GM12874 (cell line): ENCODE results near the gene ZIC1.

ENCODE experiments used
- TF ChIP-seq, protein P1 (sequence below): IDR thresholded peaks from 2 replicates; pipeline ENCODE4 v1.5.1; 2011; ENCODE audit warnings: low read depth, mild to moderate bottlenecking, control low read depth, low read length, moderate library complexity; ENCODE audit not compliant: insufficient read depth

Gene ZIC1

DNA sequence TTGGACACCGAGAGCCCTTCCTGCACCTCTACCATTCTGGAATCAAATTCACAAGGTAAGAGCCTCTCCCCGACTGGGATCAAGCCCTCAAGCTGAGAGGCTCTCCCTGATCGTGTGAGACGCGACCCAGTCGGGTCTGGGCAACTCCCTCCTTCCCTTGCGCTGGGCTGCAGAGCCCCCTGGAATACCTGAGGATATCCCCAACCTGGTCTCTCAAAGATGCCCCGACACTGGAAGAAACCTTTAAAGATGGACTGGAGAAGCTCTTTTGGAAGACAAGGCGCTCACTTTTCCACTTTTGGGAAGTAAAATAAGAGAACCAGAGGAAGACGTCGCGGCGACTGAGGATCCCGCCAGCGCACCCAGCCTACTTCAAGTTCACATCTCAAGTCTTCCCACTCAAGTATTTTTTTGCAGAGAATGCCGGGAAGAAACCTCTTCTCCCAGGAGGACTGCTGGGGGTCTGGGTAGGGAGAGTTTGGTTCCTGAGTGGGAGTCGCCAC is 36.6 kb upstream of the ZIC1 start:
- TF ChIP-seq, protein P1, sequence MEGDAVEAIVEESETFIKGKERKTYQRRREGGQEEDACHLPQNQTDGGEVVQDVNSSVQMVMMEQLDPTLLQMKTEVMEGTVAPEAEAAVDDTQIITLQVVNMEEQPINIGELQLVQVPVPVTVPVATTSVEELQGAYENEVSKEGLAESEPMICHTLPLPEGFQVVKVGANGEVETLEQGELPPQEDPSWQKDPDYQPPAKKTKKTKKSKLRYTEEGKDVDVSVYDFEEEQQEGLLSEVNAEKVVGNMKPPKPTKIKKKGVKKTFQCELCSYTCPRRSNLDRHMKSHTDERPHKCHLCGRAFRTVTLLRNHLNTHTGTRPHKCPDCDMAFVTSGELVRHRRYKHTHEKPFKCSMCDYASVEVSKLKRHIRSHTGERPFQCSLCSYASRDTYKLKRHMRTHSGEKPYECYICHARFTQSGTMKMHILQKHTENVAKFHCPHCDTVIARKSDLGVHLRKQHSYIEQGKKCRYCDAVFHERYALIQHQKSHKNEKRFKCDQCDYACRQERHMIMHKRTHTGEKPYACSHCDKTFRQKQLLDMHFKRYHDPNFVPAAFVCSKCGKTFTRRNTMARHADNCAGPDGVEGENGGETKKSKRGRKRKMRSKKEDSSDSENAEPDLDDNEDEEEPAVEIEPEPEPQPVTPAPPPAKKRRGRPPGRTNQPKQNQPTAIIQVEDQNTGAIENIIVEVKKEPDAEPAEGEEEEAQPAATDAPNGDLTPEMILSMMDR = no peak

DNA sequence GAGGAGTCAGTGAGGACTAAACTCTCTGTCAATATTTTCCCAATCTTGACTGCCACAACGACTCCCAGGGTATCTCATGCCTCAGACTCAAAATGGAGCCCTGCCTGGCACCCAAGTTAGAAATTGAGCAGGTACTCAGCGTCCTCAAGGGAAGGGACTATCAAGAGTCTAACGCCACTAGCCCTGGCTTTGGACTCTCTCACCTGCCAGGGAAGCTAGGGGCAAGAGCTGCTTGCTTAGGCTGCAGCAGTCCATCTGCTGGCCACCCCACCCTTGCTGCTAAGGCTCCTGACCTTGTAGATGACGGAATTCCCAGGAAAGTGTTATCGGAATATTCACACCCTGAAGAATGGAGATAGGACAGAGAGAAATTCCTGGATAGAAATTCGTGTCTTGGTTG is 35.9 kb upstream of the ZIC1 start:
- TF ChIP-seq, protein P1 = no peak

- TF ChIP-seq, protein P1 = no peak
Measured at GRCh38 chr3:147377412-147378367, 31.5 kb upstream of the ZIC1 start.

GRCh38 chr3:147379651-147380050 is 29.5 kb upstream of the ZIC1 start:
- TF ChIP-seq, protein P1 = no peak

DNA sequence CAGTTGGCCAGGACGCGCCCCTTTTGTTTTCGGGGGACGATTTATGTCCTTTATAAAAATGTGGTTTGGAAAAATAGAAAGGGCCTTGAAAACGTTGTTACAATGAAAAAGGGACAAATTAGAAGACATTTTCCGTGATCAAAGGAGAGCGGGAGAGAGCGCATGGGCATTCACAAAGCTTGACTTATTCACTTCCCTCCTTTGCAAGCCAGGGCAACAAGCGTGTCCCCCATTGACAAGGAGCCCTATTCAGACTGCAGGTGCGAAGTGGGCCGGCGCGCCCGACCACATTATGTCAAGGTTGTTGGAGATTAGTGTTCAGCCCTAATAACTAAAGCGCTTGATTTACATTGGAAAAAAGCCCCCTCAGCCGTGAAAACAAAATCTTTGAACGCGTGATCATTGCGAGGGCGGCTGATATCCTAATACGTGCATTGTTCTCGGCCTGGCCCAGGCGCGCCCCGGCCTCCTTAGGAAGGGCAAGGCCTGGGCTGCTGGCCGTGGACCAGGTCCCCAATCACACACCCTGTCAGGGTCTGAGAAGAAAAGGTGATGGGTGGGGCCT is 28.7 kb upstream of the ZIC1 start:
- TF ChIP-seq, protein P1 = no peak

DNA sequence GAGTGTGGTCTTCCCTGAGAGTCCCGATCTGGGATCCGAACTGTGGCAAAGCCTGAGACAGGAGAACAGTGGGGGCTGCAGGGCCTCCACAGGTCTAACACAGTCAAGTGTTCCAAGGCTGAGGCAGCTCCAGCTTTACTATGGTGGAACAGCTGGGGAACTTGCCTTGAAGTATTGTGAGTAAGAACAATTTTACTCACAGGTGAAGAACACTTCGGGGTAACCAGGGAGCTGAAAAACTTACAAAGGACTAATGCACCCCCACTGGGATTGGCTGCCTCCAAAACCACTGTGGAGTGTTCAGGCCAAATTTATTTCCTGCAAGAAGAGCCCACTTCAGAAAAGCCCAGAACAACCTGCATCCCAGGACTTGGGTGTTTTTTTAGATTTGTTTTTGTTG is 28.2 kb upstream of the ZIC1 start:
- TF ChIP-seq, protein P1 = no peak

GRCh38 chr3:147381596-147381995 is 27.6 kb upstream of the ZIC1 start:
- TF ChIP-seq, protein P1 = no peak
